Activated naive CD8-positive, alpha-beta T cell treated with anti-CD3 and anti-CD28 coated beads, Interleukin-2, amount 10 ng/mL, durations not matched to agents 7 days and 5 days (primary cell): ENCODE data around the gene ZNF322. TPM values are rescaled to one million over a fixed set of nuclear protein-coding genes. Genes with fewer than 3 reads are reported as not detected.
A peak's percentile ranks its signal among the peaks of the same experiment; 100 is the strongest.
"Not testable (repeated sequence)": the region's sequence is repeated elsewhere in the genome, so short reads cannot be mapped to it uniquely, and the experiment has no call there.

ENCODE experiments used
- ATAC-seq: fragments of 150-1000 bp; cut with Tn5 transposase; one replicate; pipeline ENCODE4 v1.10.0; 2021; ENCODE audit warnings: low read depth, moderate library complexity
- POLR2A ChIA-PET: fragments of 350-600 bp; sonication (Branson Sonifier 250); formaldehyde crosslinking; loops from one replicate; lab custom pipeline; 2021; ENCODE audit warnings: antibody characterized with exemption; lab: Charles Lee
- DNase-seq: peaks from one replicate; pipeline ENCODE4 v3.0.0; 2021
- H3K27ac Mint-ChIP-seq: one replicate; pipeline ENCODE4 v1.8.0; 2022; ENCODE audit warnings: mild to moderate bottlenecking, mixed read lengths
- H3K27me3 Mint-ChIP-seq: one replicate; pipeline ENCODE4 v1.8.0; 2022; ENCODE audit warnings: mild to moderate bottlenecking, moderate library complexity, mixed read lengths
- H3K36me3 Mint-ChIP-seq: one replicate; pipeline ENCODE4 v1.8.0; 2021; ENCODE audit warnings: mild to moderate bottlenecking, mixed read lengths
- H3K4me1 Mint-ChIP-seq: one replicate; pipeline ENCODE4 v1.8.0; 2021; ENCODE audit warnings: mixed read lengths
- H3K4me3 Mint-ChIP-seq: one replicate; pipeline ENCODE4 v1.8.0; 2022; ENCODE audit warnings: mild to moderate bottlenecking, moderate library complexity, mixed read lengths
- H3K9me3 Mint-ChIP-seq: one replicate; pipeline ENCODE4 v1.8.0; 2021; ENCODE audit warnings: mixed read lengths
- total RNA-seq, 2 experiments: library from RNA; stranded (reverse); gene quantifications; one replicate each; pipeline ENCODE4 v1.2.3, GENCODE V29; 2021

Gene ZNF322
- 10 to 100 TPM; 13.6 to 14.5 TPM for total RNA-seq

GRCh38 chr6:26659042-26659999 is at the start of gene ZNF322:
Gene ZNF322 (minus strand): TSS chr6:26659746. CDS start chr6:26638553, 21,193 bp downstream.
- H3K27me3 Mint-ChIP-seq = peaks cover 24% of the 10 kb centered on the region
- H3K4me1 Mint-ChIP-seq = peaks cover 8% of the 10 kb centered on the region
- ATAC-seq (peak; percentile 99), DNase-seq (peak; percentile 90)
- H3K27ac Mint-ChIP-seq = peak within 1 kb of the TSS; percentile 68
- H3K36me3 Mint-ChIP-seq = peaks cover 28% of the 10 kb centered on the region
- H3K4me3 Mint-ChIP-seq = peak within 1 kb of the TSS; percentile 83
- peaks cover 3% of the 10 kb centered on the region for H3K9me3 Mint-ChIP-seq
- POLR2A ChIA-PET = no interaction called here

- H3K4me1 Mint-ChIP-seq, H3K27ac Mint-ChIP-seq, H3K27me3 Mint-ChIP-seq, H3K9me3 Mint-ChIP-seq, DNase-seq, POLR2A ChIA-PET, H3K36me3 Mint-ChIP-seq, ATAC-seq, H3K4me3 Mint-ChIP-seq: not testable (repeated sequence)
Observed at GRCh38 chr6:26705780-26706179, 46.2 kb upstream of the ZNF322 start.

- H3K4me3 Mint-ChIP-seq, H3K27me3 Mint-ChIP-seq, H3K36me3 Mint-ChIP-seq, POLR2A ChIA-PET, DNase-seq, ATAC-seq, H3K27ac Mint-ChIP-seq, H3K9me3 Mint-ChIP-seq, H3K4me1 Mint-ChIP-seq: not testable (repeated sequence)
Observed at GRCh38 chr6:26705352-26705751, 45.8 kb upstream of the ZNF322 start.

GRCh38 chr6:26701023-26701747 is 41.6 kb upstream of the ZNF322 start:
- POLR2A ChIA-PET, H3K27me3 Mint-ChIP-seq, H3K4me1 Mint-ChIP-seq, ATAC-seq, H3K27ac Mint-ChIP-seq, H3K9me3 Mint-ChIP-seq, DNase-seq, H3K36me3 Mint-ChIP-seq, H3K4me3 Mint-ChIP-seq: not testable (repeated sequence)

- H3K4me3 Mint-ChIP-seq, H3K4me1 Mint-ChIP-seq, H3K27me3 Mint-ChIP-seq, H3K27ac Mint-ChIP-seq, POLR2A ChIA-PET, ATAC-seq, DNase-seq, H3K9me3 Mint-ChIP-seq, H3K36me3 Mint-ChIP-seq: not testable (repeated sequence)
Observed at GRCh38 chr6:26697496-26697895, 38.0 kb upstream of the ZNF322 start.

GRCh38 chr6:26689324-26689947 is 29.9 kb upstream of the ZNF322 start:
- POLR2A ChIA-PET = not testable (repeated sequence)

GRCh38 chr6:26682435-26683042 is 23.0 kb upstream of the ZNF322 start:
- ATAC-seq, H3K4me3 Mint-ChIP-seq, DNase-seq, H3K36me3 Mint-ChIP-seq, H3K4me1 Mint-ChIP-seq, H3K27me3 Mint-ChIP-seq, H3K27ac Mint-ChIP-seq, POLR2A ChIA-PET, H3K9me3 Mint-ChIP-seq: not testable (repeated sequence)

More at GRCh38 chr6:26689324-26689947, 29.9 kb upstream of the ZNF322 start:
- H3K27me3 Mint-ChIP-seq, ATAC-seq, H3K9me3 Mint-ChIP-seq, H3K36me3 Mint-ChIP-seq, H3K27ac Mint-ChIP-seq, H3K4me3 Mint-ChIP-seq, DNase-seq, H3K4me1 Mint-ChIP-seq: not testable (repeated sequence)

- H3K4me3 Mint-ChIP-seq, H3K36me3 Mint-ChIP-seq, H3K27me3 Mint-ChIP-seq, H3K27ac Mint-ChIP-seq, ATAC-seq, H3K9me3 Mint-ChIP-seq, H3K4me1 Mint-ChIP-seq, POLR2A ChIA-PET, DNase-seq: not testable (repeated sequence)
Observed at GRCh38 chr6:26673287-26673686, 13.7 kb upstream of the ZNF322 start.

- H3K27me3 Mint-ChIP-seq, ATAC-seq, H3K4me1 Mint-ChIP-seq, POLR2A ChIA-PET, H3K9me3 Mint-ChIP-seq, DNase-seq, H3K36me3 Mint-ChIP-seq, H3K27ac Mint-ChIP-seq, H3K4me3 Mint-ChIP-seq: not testable (repeated sequence)
Observed at GRCh38 chr6:26670558-26670957, 11.0 kb upstream of the ZNF322 start.

GRCh38 chr6:26670003-26670402 is 10.5 kb upstream of the ZNF322 start:
- H3K4me1 Mint-ChIP-seq, POLR2A ChIA-PET, DNase-seq, H3K9me3 Mint-ChIP-seq, H3K4me3 Mint-ChIP-seq, ATAC-seq, H3K27me3 Mint-ChIP-seq, H3K27ac Mint-ChIP-seq, H3K36me3 Mint-ChIP-seq: not testable (repeated sequence)

- Mint-ChIP-seq H3K27me3 (peaks cover 30% of the 10 kb centered on the region), H3K4me1 (peaks cover 8% of the 10 kb centered on the region), H3K27ac (peak overlapping the region; percentile 50), H3K36me3 (peaks cover 23% of the 10 kb centered on the region), H3K9me3 (peaks cover 3% of the 10 kb centered on the region), H3K4me3 (peak overlapping the region; percentile 83)
- DNase-seq = no peak
- POLR2A ChIA-PET = no interaction called here
- peak; percentile 53 for ATAC-seq
Observed at GRCh38 chr6:26660000-26660361, 435 bp upstream of the ZNF322 start.

GRCh38 chr6:26657256-26657655 is 2.3 kb downstream of the ZNF322 start:
- H3K4me3 Mint-ChIP-seq = no peak overlapping the region
- no peak overlapping the region for H3K27ac Mint-ChIP-seq
- peaks cover 8% of the 10 kb centered on the region for H3K27me3 Mint-ChIP-seq
- DNase-seq (no peak), ATAC-seq (no peak)
- H3K4me1 Mint-ChIP-seq = peaks cover 8% of the 10 kb centered on the region
- POLR2A ChIA-PET = no interaction called here
- peaks cover 43% of the 10 kb centered on the region for H3K36me3 Mint-ChIP-seq
- H3K9me3 Mint-ChIP-seq = peaks cover 4% of the 10 kb centered on the region

- Mint-ChIP-seq H3K36me3 (peaks cover 64% of the 10 kb centered on the region), H3K4me1 (no peaks in the 10 kb centered on the region), H3K27me3 (no peaks in the 10 kb centered on the region), H3K4me3 (no peak overlapping the region), H3K27ac (no peak overlapping the region), H3K9me3 (peaks cover 10% of the 10 kb centered on the region)
- ATAC-seq (no peak), DNase-seq (no peak)
- POLR2A ChIA-PET = no interaction called here
Observed at GRCh38 chr6:26653007-26653406, 6.5 kb downstream of the ZNF322 start.
